HepG2 (cell line): ENCODE results near the gene ATAD3C. TPM values are rescaled to one million over a fixed set of nuclear protein-coding genes. Genes with fewer than 3 reads are reported as not detected.

Experiments
- ETS1 ChIP-seq: sonication (generic); formaldehyde crosslinking; IDR thresholded peaks from 2 replicates; pipeline ENCODE4 v1.4.0; 2020; ENCODE audit warnings: missing genetic modification reagents
- HINFP ChIP-seq: sonication (generic); formaldehyde crosslinking; IDR thresholded peaks from 2 replicates; pipeline ENCODE4 v1.4.0; 2020; ENCODE audit warnings: low read depth, mild to moderate bottlenecking, missing genetic modification reagents
- MZF1 ChIP-seq: sonication (generic); formaldehyde crosslinking; IDR thresholded peaks from 2 replicates; pipeline ENCODE4 v1.8.1; 2023; ENCODE audit warnings: mild to moderate bottlenecking, missing genetic modification reagents, borderline replicate concordance
- PATZ1 ChIP-seq: sonication (generic); formaldehyde crosslinking; IDR thresholded peaks from 2 replicates; pipeline ENCODE4 v1.4.0; 2020; ENCODE audit warnings: missing genetic modification reagents
- PHF5A ChIP-seq: IDR thresholded peaks from one replicate; pipeline ENCODE4 v1.6.1; 2018; ENCODE audit warnings: low read depth, missing genetic modification reagents; ENCODE audit not compliant: unreplicated experiment
- POGZ ChIP-seq: sonication (generic); formaldehyde crosslinking; IDR thresholded peaks from 2 replicates; pipeline ENCODE4 v1.4.0; 2020; ENCODE audit warnings: mild to moderate bottlenecking, missing genetic modification reagents
- POLR2A ChIP-seq, 2 experiments: IDR thresholded peaks; 2 replicates each; pipeline ENCODE4 v1.6.1; 2011; ENCODE audit warnings: low read depth in 2 of 2, low read length in 2 of 2, mild to moderate bottlenecking in 1 of 2, moderate library complexity in 1 of 2; ENCODE audit not compliant: insufficient read depth in 1 of 2
- SPEN ChIP-seq: sonication (generic); formaldehyde crosslinking; IDR thresholded peaks from 2 replicates; pipeline ENCODE4 v1.5.1; 2020; ENCODE audit warnings: low read depth, mild to moderate bottlenecking, missing genetic modification reagents
- SUZ12 ChIP-seq: fragments of 150-350 bp; IDR thresholded peaks from 2 replicates; pipeline ENCODE4 v1.6.1; 2014; ENCODE audit warnings: low read depth, low read length
- TGIF2 ChIP-seq: IDR thresholded peaks from 2 replicates; pipeline ENCODE4 v1.6.1; 2016; ENCODE audit warnings: control low read depth, missing compliant biosample characterization
- ZBTB34 ChIP-seq: sonication (generic); formaldehyde crosslinking; IDR thresholded peaks from 2 replicates; pipeline ENCODE4 v1.8.0; 2022; ENCODE audit warnings: mild to moderate bottlenecking, missing genetic modification reagents
- ZBTB4 ChIP-seq: sonication (generic); formaldehyde crosslinking; IDR thresholded peaks from 2 replicates; pipeline ENCODE4 v1.4.0; 2020; ENCODE audit warnings: missing genetic modification reagents, mild to moderate bottlenecking, borderline replicate concordance
- ZBTB8A ChIP-seq: sonication (generic); formaldehyde crosslinking; IDR thresholded peaks from 2 replicates; pipeline ENCODE4 v1.4.0; 2020; ENCODE audit warnings: mild to moderate bottlenecking, low read depth, missing genetic modification reagents, borderline replicate concordance
- ZNF329 ChIP-seq: sonication (generic); formaldehyde crosslinking; IDR thresholded peaks from 2 replicates; pipeline ENCODE4 v1.9.0; 2021; ENCODE audit warnings: low read depth, mild to moderate bottlenecking, missing genetic modification reagents
- ZNF549 ChIP-seq: sonication (generic); formaldehyde crosslinking; IDR thresholded peaks from 2 replicates; pipeline ENCODE4 v1.5.0; 2020; ENCODE audit warnings: missing genetic modification reagents
- ZNF672 ChIP-seq: sonication (generic); formaldehyde crosslinking; IDR thresholded peaks from 2 replicates; pipeline ENCODE4 v1.8.1; 2022; ENCODE audit warnings: missing genetic modification reagents
- ZNF775 ChIP-seq: sonication (generic); formaldehyde crosslinking; IDR thresholded peaks from 2 replicates; pipeline ENCODE4 v1.4.0; 2020; ENCODE audit warnings: missing genetic modification reagents, mild to moderate bottlenecking, moderate library complexity, borderline replicate concordance
- ZNF781 ChIP-seq: sonication (generic); formaldehyde crosslinking; IDR thresholded peaks from 2 replicates; pipeline ENCODE4 v1.5.1; 2020; ENCODE audit warnings: borderline replicate concordance, mild to moderate bottlenecking, missing genetic modification reagents; ENCODE audit errors: not compliant biosample characterization
- ZSCAN31 ChIP-seq: sonication (generic); formaldehyde crosslinking; IDR thresholded peaks from 2 replicates; pipeline ENCODE4 v1.5.0; 2020; ENCODE audit warnings: low read depth, mild to moderate bottlenecking, missing genetic modification reagents
- polyA plus RNA-seq, 8 experiments: library from polyadenylated mRNA; depleted of rRNA in 3 of 8; stranded (reverse) in 7 of 8; unstranded in 1 of 8; fragments of >200 nt; fragmentation: Illumina TruSeq in 4 of 8; extraction: Trizol in 4 of 8; gene quantifications; 2 replicates each; pipeline versions ENCODE4 v1.2.1 to v1.2.3, GENCODE V29; 2011 to 2016; ENCODE audit warnings: low read depth in 4 of 8, missing spikeins in 1 of 8, mixed read lengths in 1 of 8; ENCODE audit not compliant: insufficient read depth in 1 of 8
- total RNA-seq, 5 experiments: library from RNA; depleted of rRNA; stranded (reverse); fragments of >200 nt; fragmentation: Illumina TruSeq; extraction: Trizol; gene quantifications; 2 replicates each; pipeline ENCODE4 v1.2.3, GENCODE V29; 2016; ENCODE audit warnings: low read depth in 1 of 5

The ATAD3C gene
- total and polyA plus RNA-seq, 2 of the 13 experiments (the other 11 are each of a cell fraction or from before 2014, with no cell fraction given): 2.4 to 3.2 TPM

GRCh38 chr1:1430114-1430982, 19.1 kb upstream of the ATAD3C start (continued):
- TF ChIP-seq ZNF329 (no peak), ZNF775 (CRISPR knock-in tag) (no peak), POGZ (CRISPR knock-in tag) (no peak), HINFP (CRISPR knock-in tag) (0 out of 2 replicates have a peak, but pooled peaks have one; percentile 30), ZNF672 (CRISPR knock-in tag) (no peak), SUZ12 (no peak), SPEN (CRISPR knock-in tag) (peak; percentile 16), MZF1 (CRISPR knock-in tag) (peak; percentile 87; the same call in 1 of the 2 replicates), ZBTB34 (CRISPR knock-in tag) (no peak), ZSCAN31 (CRISPR knock-in tag) (no peak), ZNF781 (CRISPR knock-in tag) (no peak), ETS1 (CRISPR knock-in tag) (no peak), ZBTB4 (no peak), PHF5A (no peak), ZNF549 (no peak), POLR2A (IDR thresholded peaks at IDR 0.05; ENCODE audit: insufficient read depth in 1 of 2, low read depth in 2 of 2, low read length in 2 of 2) (no peak), PATZ1 (CRISPR knock-in tag) (peak; percentile 91; the same call in 1 of the 2 replicates), ZBTB8A (CRISPR knock-in tag) (no peak), TGIF2 (CRISPR knock-in tag) (peak; percentile 51; the same call in 1 of the 2 replicates)
